Mesodermal cell (in vitro differentiated cells): ENCODE results near the gene FZD7.

ENCODE experiments used
- H3K27ac ChIP-seq: 2 replicates; pipeline ENCODE4 v1.7.0; 2013; ENCODE audit warnings: mild to moderate bottlenecking, low read depth, low read length, moderate library complexity; ENCODE audit not compliant: severe bottlenecking
- H3K36me3 ChIP-seq: 2 replicates; pipeline ENCODE4 v1.7.1; 2013; ENCODE audit warnings: mild to moderate bottlenecking, low read length, moderate library complexity; ENCODE audit not compliant: control insufficient read depth, insufficient read depth
- H3K4me1 ChIP-seq: one replicate; pipeline ENCODE4 v1.7.1; 2013; ENCODE audit warnings: mild to moderate bottlenecking, low read length; ENCODE audit not compliant: insufficient read depth, control insufficient read depth, poor library complexity, severe bottlenecking
- H3K4me3 ChIP-seq: 2 replicates; pipeline ENCODE4 v1.7.0; 2013; ENCODE audit warnings: low read length, control low read depth, mild to moderate bottlenecking; ENCODE audit not compliant: insufficient read depth, poor library complexity, severe bottlenecking; ENCODE audit errors: extremely low read depth
- H3K9me3 ChIP-seq: 2 replicates; pipeline ENCODE4 v1.7.1; 2013; ENCODE audit warnings: mild to moderate bottlenecking, low read length, moderate library complexity; ENCODE audit not compliant: control insufficient read depth
- WGBS, 2 experiments: methylation state at CpG; one replicate each; pipeline ENCODE4 v1.1.5; 2013; ENCODE audit warnings: missing lambda C conversion rate in 2 of 2; ENCODE audit not compliant: insufficient coverage in 2 of 2; 5-methylcytosine and 5-hydroxymethylcytosine counted together

FZD7 gene

DNA sequence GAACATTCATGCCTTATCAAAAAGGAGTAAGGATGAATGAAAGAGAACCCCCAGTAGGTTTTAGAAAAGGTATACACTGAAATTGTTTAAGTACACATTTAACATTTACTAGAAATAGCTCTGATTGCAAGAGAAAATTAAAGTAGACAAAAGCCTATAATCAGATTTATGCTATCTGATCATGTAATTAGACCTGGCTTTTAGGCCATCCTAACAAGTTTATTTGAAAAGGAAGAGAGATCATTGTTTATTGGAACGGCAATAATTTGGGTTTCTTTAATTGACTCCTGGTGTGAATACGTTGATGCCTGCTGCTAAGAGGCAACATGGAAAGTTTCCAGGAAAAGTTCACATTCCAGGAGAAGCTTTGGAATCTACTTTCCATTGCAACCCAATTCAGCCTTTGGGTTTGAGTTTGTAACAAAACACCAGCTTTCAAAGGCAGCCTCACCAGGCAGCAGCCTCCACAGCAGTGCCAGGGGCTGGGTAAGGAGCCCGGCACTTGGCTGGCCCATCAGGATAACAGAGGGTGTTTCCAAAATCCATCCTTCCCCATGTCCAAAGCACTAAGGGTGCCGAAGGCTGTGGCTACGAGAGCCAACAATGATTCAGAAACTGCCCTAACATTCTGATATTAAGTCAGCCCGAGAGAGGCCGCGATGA is 18.0 kb downstream of the FZD7 start:
- WGBS, 2 experiments = 40 to 63% methylated on average over 1 to 5 of the region's 8 CpGs
- Histone ChIP-seq H3K27ac (no peak overlapping the region), H3K36me3 (no peaks in the 10 kb centered on the region), H3K4me3 (no peak overlapping the region), H3K4me1 (peaks cover 11% of the 10 kb centered on the region), H3K9me3 (no peaks in the 10 kb centered on the region)

- no CpG with 5 or more reads among the region's 1 CpG for WGBS, 2 experiments
- Histone ChIP-seq H3K27ac (no peak overlapping the region), H3K4me3 (no peak overlapping the region), H3K4me1 (peaks cover 11% of the 10 kb centered on the region), H3K36me3 (no peaks in the 10 kb centered on the region), H3K9me3 (no peaks in the 10 kb centered on the region)
These were observed 18.6 kb downstream of the FZD7 start for GRCh38 chr2:202052235-202052634.

DNA sequence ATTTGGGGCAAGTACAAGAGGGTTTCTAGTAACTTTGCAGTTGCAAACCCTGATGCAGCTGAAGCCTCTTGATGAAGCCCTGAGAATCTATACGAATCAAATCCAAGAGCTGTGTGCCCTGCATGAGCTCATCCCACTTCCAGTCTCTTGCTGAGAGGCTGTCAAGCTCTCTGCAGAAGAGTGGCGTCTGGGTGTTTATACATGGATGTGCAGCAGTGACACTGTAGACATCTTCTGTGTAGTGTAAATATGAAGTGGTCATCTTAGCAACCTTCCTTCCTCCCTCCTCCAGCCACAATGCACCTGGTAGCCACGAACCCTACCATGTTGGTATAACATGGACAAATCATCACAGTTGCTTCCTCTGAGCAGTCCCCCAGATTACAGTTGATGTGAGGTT is 21.0 kb downstream of the FZD7 start:
- no peak overlapping the region for H3K27ac ChIP-seq
- H3K4me3 ChIP-seq = no peak overlapping the region
- no peaks in the 10 kb centered on the region for H3K9me3 ChIP-seq
- WGBS, 2 experiments = 20 to 81% methylated on average over 1 to 2 of the region's 3 CpGs
- H3K36me3 ChIP-seq = no peaks in the 10 kb centered on the region
- H3K4me1 ChIP-seq = peaks cover 11% of the 10 kb centered on the region

DNA sequence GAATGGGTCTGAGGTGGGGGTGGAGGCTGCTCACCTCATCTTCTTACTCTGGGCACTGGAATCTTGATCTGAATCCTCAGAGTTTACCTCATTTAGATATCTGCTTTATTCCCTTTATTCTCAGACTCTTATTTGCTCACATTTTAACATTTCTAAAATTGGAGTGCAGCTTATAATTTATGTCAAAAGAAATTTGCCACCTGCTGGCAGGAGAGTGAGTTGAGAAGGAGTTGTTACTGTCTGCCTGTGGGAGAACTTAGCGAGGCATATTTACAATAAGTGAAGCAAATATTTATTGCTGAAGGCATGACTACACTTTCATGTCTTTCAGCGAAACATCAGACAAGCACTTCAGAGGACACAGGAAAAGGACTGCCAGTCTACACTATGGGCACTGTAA is 23.0 kb downstream of the FZD7 start:
- H3K4me1 ChIP-seq = peaks cover 6% of the 10 kb centered on the region
- no peaks in the 10 kb centered on the region for H3K9me3 ChIP-seq
- no peaks in the 10 kb centered on the region for H3K36me3 ChIP-seq
- WGBS, 2 experiments = 60 to 100% methylated on average over 1 of the region's 2 CpGs
- H3K27ac ChIP-seq = no peak overlapping the region
- H3K4me3 ChIP-seq = no peak overlapping the region

- no peaks in the 10 kb centered on the region for H3K9me3 ChIP-seq
- no peaks in the 10 kb centered on the region for H3K36me3 ChIP-seq
- no peak overlapping the region for H3K27ac ChIP-seq
- peaks cover 17% of the 10 kb centered on the region for H3K4me1 ChIP-seq
- H3K4me3 ChIP-seq = no peak overlapping the region
- no CpG with 5 or more reads among the region's 3 CpGs for WGBS, 2 experiments
These were observed 26.6 kb downstream of the FZD7 start for GRCh38 chr2:202060218-202060617.

DNA sequence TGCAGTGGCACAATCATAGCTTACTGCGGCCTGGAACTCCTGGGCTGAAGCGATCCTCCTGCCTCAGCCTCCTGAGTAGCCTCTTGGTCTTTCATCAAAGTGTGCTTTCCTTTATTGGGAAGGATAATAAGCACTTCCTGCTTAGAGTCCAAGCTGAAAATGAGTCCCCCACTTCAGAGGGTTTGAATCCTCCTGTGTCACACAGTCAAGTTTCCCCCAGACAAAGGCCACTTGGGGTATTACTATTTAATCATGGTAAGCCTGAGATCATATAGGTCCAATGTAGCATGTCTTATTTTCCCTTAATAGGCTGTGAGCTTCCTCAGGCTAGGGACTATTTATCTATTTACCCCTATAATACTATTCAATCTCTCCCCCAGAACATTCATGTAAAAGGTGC is 28.0 kb downstream of the FZD7 start:
- Histone ChIP-seq H3K4me3 (no peak overlapping the region), H3K36me3 (no peaks in the 10 kb centered on the region), H3K9me3 (no peaks in the 10 kb centered on the region), H3K27ac (no peak overlapping the region), H3K4me1 (peaks cover 18% of the 10 kb centered on the region)
- 91 to 100% methylated on average over 2 of the region's 2 CpGs for WGBS, 2 experiments

DNA sequence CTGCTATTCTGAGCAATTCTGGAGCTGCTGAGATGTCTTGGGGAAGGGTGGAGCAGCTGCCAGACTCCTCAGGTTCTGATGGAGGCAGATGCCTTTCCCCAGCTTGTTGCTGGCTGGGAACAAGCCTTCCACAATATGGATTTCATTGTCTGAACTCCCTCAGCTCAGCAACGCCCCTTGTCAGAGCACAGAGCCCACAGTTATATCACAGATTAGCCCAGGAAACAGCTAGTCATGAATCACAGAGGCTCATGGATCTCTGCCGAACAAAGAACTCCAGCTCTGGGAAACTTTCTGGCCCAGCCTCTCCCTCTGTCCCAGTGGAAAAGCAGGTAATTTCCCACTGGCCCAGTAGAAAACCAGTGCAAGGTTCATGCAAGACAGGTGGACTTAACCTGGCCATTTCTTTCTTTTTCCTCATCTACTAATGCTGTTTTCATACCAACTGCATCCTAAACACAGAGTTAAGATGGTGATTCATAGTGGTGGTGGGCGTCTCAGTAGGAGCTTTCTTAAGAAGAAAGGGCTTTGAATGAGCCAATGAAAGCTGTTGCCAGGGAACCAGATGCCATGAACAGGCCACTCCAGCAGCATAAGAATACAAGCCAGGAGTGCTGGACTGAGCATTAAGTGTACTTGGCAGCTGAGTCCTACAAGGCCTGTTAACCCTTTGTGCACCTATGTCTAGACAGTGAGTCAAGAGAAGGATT is 30.7 kb downstream of the FZD7 start:
- Histone ChIP-seq H3K36me3 (no peaks in the 10 kb centered on the region), H3K27ac (peak overlapping the region; percentile 96), H3K9me3 (no peaks in the 10 kb centered on the region), H3K4me3 (no peak overlapping the region), H3K4me1 (peaks cover 18% of the 10 kb centered on the region)
- WGBS, 2 experiments = 32 to 42% methylated on average over 2 to 3 of the region's 3 CpGs

- Histone ChIP-seq H3K27ac (peak overlapping the region; percentile 96), H3K9me3 (no peaks in the 10 kb centered on the region), H3K4me3 (no peak overlapping the region), H3K4me1 (peaks cover 18% of the 10 kb centered on the region), H3K36me3 (no peaks in the 10 kb centered on the region)
- no CpG with 5 or more reads among the region's 3 CpGs for WGBS, 2 experiments
These were observed 31.2 kb downstream of the FZD7 start for GRCh38 chr2:202064881-202065230.

DNA sequence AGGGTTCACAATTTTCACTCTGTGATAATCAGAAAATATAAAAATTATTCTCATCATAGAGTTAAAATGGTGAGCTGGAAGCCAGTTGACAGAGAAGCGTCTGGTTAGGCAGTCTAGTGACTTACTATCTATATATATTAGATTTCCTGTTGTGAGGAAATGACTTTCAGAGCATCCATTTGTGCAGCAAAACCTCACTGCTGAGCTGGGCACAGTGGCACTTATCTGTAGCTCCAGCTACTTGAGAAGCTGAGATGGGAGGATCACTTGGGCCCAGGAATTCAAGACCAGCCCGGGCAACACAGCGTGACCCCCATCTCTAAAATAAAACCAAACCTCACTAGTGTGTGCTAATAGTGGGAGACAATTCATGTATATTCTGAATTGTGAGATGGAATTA is 32.2 kb downstream of the FZD7 start:
- Histone ChIP-seq H3K36me3 (no peaks in the 10 kb centered on the region), H3K9me3 (no peaks in the 10 kb centered on the region), H3K4me3 (no peak overlapping the region), H3K27ac (no peak overlapping the region), H3K4me1 (peaks cover 18% of the 10 kb centered on the region)
- WGBS, 2 experiments = no CpG with 5 or more reads among the region's 3 CpGs

DNA sequence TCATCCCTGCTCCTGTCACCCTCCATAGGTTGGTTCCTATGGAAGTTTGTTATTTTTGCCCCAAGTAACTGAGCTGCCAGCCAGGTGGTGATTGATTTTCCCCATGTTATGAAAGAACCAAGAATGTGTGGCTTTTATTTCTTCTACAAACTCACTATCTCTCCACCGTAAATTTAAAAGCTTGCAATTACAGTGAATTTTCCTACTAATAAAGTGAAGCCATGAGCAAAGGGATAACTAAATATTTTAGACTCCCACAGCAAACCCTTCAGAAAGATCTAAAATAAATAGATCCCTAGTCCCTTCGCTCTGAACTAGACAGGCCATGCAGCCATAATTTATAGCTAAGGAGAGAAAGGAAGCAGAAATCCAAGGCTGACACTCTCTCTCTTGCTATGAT is 33.2 kb downstream of the FZD7 start:
- H3K4me1 ChIP-seq = peaks cover 18% of the 10 kb centered on the region
- H3K36me3 ChIP-seq = no peaks in the 10 kb centered on the region
- 86% methylated on average over 1 of the region's 2 CpGs; no CpG with 5 or more reads in 1 of the 2 experiments for WGBS, 2 experiments
- no peak overlapping the region for H3K4me3 ChIP-seq
- H3K9me3 ChIP-seq = no peaks in the 10 kb centered on the region
- no peak overlapping the region for H3K27ac ChIP-seq

DNA sequence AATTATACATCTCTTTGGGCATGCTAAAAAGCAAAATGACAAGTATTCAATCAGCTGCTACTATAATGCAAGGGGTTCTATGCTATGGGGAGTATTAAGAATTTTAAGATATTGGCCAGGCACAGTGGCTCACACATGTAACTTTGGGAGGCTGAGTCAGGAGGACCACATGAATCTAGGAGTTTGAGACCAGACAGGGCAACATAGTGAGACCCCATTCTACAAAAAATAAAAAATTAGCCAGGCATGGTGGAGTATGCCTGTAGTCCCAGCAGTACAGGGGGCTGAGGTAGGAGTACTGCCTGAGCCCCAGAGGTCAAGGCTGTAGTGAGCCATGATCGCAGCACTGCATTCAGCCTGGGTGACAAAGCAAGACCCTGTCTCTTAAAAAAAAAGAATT is 33.9 kb downstream of the FZD7 start:
- Histone ChIP-seq H3K36me3 (no peaks in the 10 kb centered on the region), H3K4me1 (peaks cover 18% of the 10 kb centered on the region)
- 100% methylated on average over 1 of the region's 1 CpG; no CpG with 5 or more reads in 1 of the 2 experiments for WGBS, 2 experiments

More for the DNA sequence above, 33.9 kb downstream of the FZD7 start:
- Histone ChIP-seq H3K27ac (no peak overlapping the region), H3K9me3 (no peaks in the 10 kb centered on the region), H3K4me3 (no peak overlapping the region)
